ENCODE data around the gene CHRDL2. TPM values are rescaled to one million over a fixed set of nuclear protein-coding genes. Genes with fewer than 3 reads are reported as not detected.

CHRDL2 gene
- total RNA-seq, 1 donor from 2014 or later, result not detected

DNA sequence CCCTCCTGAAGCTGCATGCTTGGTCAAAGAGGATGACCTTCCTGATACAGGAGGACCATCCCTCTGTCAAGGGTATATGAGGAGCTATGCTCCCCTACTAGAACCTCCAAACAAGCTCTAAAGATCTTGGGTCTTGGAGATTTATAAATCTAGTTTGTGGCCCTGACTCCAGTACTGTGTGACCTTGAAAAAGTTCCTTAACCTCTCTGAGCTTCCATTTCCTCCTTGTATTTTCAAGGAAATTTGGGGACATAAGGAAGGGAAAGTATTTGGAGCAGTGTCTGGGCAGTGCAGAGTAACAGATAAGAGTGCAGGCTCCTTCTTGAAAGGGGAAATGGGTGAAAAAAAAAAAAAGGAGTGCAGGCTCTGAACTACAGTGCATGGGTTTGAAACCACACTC, 45.9 kb downstream of the CHRDL2 start:
- no peak for DNase-seq (ENCODE audit: low read depth)

DNA sequence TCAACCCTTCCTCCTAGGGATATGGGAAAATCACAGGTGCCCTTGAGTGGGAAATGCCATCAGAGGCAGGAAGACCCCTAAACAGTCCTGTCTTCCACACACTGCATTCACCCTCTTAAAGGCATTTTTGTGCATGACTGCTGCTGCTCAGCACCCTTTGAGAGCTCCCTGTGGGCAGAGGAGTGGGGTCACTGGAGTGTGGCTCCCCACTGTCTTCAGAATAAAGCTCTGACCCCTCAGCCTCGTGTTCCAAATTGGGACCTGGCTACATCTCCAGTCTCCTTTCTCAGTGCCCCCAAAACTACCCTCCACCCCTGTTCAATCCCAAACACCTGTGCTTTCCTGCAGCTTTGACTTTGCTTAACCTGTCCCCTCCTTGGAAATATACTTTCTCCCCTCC, 46.6 kb downstream of the CHRDL2 start:
- no peak for DNase-seq (ENCODE audit: low read depth)

DNA sequence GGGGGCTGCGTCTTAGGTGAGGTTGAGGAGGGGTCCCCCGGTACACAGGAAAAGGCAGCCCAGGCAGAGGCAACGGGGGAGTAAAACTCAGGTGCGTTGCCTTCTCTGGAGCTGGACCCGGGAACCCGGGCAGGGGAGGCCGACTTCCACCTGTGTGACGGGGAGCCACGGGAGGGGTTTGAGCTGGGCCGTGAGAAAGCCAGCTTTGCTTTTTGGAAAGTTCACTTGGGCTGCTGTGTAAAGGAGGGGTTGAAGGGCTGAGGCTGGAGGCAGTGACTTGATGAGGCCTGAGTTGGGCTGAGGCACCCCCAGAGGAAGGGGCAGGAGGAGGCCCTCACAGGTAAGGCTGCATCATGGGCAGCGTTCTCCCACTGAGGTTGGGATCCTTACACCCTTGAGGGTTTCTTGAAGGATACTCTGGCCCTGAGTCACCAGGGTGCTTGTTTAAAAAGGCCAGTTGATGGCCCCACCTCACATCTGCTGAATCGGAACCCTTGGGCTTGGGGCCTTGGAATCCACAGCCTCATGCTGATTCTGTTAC, 47.2 kb downstream of the CHRDL2 start:
- DNase-seq (ENCODE audit: low read depth), result peak; percentile 51

DNA sequence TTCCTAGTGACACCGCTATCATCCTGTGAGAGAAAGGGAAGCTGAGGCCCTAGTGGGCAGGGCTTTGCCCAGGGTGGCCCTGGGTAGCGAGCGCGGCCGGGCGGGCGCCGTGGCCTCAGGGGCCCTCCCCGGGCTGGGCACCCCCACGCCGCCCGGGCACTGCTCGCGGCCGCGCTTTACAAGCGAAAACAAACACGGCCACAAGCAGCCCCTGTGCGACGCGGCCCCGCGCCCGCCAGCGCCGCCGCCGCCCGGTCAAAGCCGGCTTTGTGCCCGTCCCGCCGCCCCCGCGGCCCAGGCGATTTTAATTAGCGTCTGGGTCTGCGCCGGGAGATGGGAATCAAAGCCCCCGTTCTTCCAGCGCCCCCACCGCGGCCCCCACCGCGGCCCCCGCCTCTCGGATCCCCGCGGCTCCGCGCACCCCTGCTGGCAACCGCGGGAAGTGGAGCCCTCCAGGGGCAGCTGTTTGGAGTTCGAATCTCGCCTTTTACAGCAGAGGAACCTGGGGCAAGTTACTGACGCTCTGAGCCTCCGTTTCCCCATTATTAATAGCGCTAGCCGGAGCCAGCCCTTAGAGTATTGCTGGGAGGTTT, 47.9 kb downstream of the CHRDL2 start:
- DNase-seq (ENCODE audit: low read depth), result no peak

DNA sequence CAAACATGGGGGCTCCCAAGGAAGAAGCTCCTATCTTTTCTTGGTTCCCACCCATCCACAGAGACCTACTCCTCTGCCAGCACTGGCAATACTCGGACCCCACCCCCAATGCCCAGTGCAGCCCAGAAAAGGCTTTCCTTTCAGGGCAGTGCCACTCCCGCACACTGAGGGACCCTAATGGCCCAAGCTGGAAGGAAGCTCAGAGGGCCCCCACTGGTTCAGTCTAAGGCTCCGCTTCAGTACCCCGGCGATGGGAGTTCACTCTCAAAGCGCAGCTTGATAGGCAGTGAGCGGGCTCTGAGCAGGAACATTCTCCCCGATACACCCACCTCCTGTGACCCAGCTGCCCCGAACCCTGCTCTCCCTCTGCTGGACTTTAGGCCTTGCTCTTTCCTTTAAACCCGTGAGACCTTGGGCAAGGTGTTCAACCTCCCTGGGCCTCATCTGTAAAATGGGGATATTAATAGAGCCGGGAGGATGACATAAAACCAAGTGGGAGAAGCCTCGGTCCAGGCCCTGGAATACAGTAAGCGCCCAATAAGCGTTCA, 48.4 kb downstream of the CHRDL2 start:
- no peak for DNase-seq (ENCODE audit: low read depth)

DNA sequence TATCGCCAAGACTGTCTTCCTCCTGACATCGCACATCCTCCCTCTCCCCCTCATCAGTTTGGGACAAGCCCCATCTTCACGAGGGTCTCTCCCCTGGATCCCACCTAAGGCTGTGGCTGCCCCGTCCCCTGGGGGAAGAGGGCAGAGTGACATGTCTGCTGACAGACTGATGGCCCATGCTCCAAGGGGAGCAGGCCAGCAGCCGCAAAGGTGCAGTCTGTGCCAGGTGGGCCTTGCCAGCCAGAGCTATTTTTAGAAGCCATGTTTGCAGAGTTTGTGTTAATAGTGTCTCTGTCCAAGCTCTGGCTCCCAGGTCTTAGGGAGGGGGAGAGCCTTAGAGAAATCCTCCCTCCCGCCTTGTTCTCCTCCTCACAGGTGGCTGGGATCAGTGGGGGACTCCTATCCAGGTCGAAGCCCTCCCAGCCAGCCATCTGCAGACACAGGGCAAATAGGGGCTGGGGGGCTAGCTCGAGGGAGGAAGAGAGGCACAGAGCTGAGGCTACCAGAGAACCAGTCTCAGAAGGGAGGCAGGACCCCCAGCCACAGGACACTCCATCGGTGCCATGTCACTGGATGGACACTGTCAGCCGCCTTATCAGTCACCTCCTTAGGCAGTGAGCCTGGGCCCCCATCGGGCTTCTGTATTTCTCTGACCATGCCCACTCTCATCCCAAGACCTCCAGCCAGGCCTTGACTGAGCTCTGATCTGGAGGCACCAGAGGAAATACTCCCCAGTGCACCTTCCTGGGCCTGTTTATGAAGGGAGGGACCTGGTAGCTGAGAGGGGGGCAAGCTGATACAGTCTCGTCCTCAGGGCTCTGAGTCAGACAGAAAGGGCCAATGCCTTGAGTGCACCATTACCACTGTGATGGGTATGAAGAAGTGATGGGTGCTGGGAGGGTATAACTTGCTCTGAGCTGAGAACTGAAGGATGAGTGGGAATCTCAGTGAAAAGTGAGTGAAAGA, 49.3 kb downstream of the CHRDL2 start:
- peak; percentile 25 for DNase-seq (ENCODE audit: low read depth)

DNA sequence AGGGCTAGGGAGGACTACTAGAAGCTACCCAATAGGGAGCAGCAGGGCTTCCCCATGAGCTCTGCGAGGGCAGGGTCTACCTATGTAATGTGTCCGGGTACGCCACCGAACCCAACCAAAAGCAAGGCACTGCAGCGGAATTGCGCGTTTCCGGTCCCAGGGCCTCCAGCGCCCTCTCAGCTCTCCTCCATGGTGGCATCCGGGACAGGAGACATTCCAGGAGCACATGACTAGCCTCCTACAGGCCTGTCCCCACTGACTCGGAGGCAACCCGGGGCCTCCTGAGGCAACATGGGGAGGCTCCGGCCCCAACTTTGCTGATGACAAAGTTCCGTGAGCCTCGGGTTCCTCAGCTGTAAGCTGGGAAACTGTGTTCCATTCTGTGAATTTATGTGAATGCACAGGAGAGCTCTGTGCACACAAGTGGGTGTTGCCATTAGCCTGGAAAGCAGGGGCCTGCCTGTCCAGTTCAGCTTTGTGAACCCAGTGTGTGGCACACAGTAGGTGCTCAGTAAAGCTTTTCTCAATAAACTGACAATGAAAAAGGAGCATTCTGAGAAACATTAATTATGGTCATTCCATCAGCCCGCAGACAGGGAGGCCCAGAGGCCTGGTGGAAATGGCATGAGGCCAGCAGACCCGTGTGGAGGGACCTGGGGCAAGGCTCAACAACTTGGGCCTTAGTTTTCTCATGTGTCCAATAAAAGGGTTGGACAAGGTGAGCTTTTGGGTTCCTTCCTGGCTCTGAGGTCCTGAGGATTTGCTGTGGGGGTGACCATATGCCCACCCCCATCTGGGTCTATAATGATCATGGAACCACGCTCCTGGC, 50.3 kb downstream of the CHRDL2 start:
- no peak for DNase-seq (ENCODE audit: low read depth)

DNA sequence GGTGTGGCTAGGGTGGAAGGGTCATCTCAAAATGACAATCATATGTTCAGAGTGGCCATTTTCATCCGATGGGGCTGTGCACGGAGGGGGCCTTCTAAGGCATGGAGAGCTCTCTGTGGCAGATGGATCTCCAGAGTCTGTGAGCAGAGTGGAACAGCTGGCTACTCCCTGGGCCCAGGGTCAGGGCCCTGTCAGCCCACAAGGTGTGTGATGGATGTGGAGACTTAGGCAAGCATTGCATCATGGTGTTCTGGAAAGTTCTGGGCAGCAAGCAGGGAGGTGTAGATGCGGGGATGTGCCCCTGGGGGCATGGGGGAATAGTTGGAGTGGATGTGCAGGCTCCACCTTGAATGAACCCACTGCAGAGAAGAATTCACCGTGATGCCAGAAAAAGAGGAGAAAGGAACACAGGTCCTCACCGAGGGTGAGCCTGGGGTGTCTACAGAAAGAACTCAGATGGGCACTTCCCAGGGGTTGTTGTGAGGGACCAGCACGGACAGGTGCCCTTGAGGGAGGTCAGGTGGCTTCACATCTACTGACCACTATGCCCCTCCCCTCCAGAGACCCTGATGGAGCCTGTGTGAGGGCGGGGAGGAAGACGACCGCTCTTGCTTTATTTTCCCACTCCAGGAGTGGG, 51.1 kb downstream of the CHRDL2 start:
- no peak for DNase-seq (ENCODE audit: low read depth)

DNA sequence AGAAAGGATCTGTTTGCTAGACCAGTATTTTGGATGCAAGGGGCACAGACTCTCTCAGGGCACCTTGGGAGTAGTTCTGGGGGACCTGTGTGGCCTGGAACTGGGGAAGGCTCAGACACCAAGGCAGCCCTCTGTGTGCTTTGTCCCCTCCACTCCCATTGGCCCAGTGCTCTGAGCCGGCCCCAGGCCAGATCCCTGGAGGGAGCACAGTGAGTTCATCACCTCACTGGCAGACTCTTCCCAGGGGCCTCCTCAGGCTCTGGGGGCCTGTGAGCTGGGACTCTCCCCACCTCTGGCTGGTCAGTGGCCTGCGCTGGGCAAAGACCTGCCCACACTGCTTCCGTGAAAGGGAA, 51.7 kb downstream of the CHRDL2 start:
- no peak for DNase-seq (ENCODE audit: low read depth)

DNA sequence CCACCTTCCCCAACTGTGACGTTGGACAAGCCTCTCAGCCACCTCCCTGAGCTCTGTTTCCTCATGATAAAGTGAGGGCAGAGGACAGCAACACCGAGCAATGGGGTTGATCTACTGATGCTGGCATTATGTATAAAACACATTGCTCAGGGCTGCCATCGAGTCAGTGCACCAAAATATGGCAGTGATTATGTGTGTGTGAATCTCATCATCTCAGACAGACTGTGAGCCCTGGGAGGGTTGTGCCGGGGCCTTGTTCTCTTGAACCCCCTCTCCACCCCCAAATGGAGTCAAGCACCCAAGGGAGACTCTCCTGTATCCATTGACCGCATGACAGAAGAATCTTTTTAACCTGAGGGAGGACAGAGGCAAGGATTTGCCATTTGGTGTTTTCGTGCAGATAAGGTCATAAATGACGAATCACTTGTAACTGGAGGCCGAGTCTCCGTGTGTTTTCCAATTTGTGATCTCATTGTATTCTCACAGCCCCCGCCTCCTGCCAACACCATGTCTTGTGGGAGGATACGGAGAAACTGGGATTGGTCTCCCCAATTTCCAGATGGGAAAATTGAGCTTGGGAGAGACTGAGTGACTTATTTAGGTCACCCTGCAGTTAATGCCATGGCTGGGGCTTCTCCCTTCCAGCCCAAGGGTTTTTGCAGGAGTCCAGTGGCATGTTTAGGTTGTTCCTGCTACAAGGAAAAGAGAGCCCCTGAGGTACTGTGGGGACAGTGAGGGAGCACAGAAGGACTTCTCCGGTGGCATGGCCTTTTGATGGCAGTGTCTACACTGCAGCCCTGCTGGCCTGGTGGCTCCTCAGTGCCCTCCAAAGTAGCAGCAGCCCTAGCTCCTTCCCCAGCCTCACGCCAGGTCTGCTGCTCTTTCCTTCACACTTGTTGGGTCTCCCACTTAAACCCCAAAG, 52.4 kb downstream of the CHRDL2 start:
- DNase-seq (ENCODE audit: low read depth), result no peak

DNA sequence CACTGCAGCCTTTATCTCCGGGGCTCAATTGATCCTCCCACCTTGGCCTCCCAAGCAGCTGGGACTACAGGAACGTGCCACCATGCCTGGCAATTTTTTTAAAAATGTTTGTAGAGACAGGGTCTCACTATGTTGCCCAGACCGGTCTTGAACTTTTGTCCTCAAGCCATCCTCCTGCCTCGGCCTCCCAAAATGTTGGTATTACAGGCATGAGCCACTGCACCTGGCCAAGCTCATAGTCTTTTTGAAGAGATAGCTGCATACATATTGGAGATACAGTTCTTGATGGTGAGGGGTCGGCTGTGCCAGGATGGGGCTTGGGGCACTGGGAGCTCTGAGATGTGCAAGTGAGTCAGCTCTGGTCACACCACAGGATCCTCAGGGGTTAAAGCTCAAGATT, 53.2 kb downstream of the CHRDL2 start:
- DNase-seq (ENCODE audit: low read depth), result no peak

DNA sequence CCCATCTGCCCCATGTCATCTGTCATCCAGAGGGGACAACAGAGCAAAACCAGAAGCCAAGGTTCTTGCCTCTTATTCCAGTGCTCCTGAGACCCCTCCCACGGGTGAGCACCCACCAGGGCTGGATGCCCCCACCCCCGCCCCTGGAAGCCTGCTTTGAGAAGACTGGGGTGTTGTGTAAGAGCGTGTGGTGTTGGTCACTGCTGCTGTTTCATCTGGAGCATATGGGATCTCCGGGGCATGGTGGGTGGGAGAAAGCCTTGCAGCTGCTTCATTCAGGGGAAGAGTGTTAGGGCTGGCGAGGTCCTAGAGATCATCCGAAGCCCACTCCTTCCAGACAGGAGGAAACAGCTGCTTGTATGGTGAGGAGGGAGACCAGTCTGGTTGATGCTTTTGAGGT, 54.1 kb downstream of the CHRDL2 start:
- DNase-seq (ENCODE audit: low read depth), result no peak

DNA sequence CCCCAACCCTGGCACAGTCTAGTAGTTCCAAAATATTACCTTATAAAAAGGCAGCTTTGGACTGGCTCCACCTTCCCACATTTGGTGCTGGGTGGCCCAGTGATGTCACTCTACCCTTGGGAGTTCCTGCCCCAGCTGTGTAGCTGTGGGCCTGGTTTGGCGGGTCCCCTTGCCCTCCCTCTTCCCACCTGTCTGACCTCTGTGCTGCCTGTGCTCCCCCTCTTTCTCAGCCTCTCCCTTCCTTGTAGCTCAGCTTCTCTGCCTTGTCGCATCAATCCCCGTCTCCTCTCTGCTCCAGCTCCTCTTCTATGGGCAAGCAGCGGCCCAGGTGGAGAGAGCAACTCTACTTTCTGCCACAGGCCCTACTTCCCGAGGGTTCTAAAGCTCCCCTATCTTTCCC, 54.6 kb downstream of the CHRDL2 start:
- no peak for DNase-seq (ENCODE audit: low read depth)

DNA sequence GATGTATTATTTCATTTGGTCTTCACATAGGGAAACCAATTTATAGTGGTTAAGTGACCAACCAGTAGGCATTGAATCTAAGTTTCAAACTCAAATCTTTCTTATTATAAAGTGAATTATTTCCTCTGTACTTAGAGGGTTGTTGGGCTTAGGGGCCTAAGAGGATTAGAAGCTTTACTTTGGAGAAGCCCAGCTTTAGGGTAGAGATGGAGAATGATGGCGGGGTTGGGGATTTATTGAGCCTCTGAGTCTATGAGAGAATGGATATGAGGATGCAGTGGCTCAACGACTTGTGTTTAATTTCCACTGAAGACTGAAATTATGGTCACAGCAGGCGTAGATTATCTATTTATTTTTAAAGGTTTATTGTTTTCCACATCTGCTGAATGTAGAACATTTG, 55.5 kb downstream of the CHRDL2 start:
- no peak for DNase-seq (ENCODE audit: low read depth)

DNA sequence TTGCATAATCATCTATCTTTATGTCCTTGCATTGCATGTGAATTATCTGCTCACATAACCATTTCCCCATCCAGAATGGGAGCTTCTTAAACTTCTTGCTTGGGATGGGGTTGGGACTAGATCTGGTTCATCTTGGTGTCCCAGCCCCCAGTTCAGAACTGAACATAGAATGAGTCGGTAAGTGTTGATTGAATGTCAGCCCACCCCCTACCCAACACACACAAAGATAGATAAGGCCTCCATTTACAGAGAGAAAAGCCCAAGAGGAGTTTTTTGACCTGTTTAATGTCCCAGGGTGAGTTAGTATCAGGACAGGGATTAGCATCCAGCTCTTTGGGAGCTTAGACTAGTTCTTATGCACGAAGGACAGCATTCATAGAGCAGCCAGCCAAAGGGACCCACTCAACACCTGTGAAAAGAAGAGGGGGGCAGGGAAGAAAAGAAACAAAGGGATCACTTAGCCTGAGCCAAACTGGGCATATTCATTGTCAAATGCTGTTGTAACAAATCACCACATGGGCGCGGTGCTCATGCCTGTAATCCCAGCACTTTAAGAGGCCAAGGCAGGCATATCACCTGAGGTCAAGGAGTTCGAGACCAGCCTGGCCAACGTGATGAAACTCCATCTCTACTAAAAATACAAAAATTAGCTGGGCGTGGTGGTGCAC, 57.4 kb downstream of the CHRDL2 start:
- no peak for DNase-seq (ENCODE audit: low read depth)

DNA sequence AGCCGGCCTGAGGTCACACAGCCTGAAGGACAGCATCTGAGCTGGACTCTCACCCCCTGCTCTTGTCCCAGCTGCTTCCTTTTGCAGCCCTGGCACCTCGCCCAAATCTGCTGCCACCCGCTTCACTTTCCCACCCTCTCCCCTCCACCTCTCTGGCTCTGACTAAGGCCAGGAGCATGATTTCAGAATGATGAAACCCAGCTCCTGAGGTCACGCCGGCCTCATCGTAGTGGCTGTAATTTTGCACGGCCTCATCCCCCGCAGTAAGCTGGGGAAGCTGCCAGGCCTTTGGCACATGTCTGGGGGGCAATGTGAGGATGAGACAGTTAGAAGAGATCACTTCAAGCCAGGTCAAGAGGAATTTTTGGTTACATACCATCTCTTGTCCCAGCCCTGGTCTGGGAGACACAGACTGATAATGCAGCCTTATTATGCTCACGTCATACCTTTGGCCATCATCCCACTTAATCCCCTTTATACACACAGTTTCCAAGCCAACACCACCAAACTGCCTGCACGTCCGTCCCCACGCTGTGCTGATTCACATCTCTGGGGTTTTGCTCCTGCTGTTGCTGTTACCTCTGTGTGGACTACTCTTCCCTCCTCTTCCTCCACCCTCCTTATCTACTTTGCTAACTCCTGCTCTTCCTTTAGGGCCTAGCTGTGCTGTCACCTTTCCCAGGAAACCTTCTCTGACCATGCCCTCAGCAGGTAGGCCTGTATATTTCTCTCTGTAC, 58.1 kb downstream of the CHRDL2 start:
- DNase-seq (ENCODE audit: low read depth), result peak; percentile 91

DNA sequence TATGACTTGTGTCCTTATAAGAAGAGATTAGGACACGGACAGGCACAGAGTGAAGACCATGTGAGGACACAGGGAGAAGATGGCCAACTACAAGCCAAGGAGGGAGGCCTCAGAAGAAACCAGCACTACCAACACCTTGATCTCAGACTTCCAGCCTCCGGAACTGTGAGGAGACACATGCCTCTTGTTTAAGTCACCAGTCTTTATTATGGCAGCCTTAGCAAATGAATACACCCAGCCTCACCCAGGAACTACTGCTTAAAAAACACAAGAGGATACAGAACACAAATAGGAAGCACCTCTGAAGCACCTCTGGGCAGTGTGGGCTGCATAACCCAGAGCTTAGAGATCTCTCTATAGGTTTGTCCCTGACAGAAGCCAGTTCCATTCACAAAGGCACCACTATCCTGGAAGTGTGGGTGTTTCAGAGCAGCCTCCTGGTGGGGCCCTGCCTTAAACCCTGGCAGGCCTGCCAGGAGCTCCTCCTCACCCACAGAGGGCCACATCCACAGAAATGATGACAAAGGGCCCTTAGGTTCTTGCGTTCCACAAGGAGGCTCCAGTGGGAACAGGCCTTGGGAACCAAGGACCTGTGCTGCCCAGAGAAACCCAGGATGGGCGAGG, 58.8 kb downstream of the CHRDL2 start:
- DNase-seq (ENCODE audit: low read depth), result peak; percentile 27

DNA sequence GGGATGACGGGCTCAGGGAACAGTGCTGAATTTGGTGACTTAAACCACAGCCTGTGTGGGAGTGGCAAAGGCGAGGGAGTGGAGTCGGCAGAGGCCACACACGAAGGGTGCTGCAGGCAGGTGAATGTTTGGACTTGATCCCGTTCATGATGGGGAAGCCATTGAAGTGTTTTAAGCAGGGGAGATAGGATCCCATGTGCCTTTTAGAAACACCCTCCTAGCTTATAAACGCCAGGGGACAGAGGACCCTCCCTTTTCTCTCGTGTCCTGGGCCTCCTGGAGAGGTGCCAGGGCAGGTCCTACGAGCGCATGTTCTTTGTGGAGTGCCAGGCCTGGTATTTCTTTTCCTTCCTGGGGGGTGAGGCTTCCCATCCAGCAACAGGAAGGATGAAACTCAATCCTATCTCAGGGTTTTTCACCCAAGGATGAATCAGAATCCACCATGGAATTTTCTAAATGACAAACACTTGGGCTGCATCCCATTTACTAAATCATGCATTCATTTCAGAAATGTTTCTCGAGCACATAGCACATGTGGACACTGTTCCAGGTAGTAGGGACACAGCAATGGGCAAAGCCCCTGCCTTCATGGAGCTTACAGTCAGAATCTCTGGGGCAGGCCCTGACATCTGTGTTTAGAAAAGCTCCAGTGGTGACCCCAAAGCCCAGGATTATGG, 59.6 kb downstream of the CHRDL2 start:
- DNase-seq (ENCODE audit: low read depth), result peak; percentile 29

All from renal cortical epithelial cell (primary cell).